GM21825 (cell line): Measurements from ENCODE around the gene RNF149.

Source experiments
- ATAC-seq: cut with Tn5 transposase; IDR thresholded peaks from one replicate; pipeline ENCODE4 v1.9.1; 2021; ENCODE audit warnings: mild to moderate bottlenecking, moderate library complexity; ENCODE audit not compliant: unreplicated experiment

The RNF149 gene

DNA sequence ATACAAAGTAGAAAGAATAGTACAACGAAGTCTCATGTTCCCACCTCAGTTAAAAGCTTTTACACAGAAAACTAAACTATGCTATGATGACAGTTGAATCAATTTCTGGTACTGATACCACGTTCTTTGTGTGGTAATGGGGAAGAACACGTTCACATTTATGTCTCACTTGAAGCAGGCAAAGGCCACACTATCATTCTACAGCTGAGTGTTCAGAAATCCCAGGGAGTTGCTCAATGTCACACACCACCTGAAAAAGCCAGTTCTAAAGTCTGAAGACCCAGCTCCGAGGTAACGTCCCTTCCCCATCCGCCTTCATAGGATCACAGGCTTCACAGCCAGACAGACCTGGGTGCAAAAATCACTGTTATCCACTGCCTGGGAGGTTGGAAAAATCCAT, 8.9 kb downstream of the RNF149 start:
- no peak for ATAC-seq

- no peak for ATAC-seq
Measured at GRCh38 chr2:101297383-101297782, 11.1 kb downstream of the RNF149 start.

DNA sequence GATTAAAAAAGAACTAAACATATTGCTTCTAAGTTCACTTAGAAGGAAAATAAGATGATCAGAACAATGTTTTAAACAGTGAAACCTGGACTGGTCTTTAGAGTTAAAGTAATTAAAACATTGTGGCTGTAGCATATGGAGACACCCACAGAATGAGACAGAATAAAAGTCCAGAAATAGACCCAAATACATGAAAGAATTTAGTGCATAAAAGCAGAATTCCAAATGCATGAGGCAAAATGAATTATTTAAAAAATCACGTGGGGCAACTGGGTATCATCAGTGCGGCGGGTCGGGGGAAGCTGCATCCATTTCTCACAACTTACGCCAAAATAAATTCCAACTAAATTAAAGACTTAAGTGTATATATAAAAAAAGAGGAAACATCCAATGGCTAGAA, 12.1 kb downstream of the RNF149 start:
- no peak for ATAC-seq

DNA sequence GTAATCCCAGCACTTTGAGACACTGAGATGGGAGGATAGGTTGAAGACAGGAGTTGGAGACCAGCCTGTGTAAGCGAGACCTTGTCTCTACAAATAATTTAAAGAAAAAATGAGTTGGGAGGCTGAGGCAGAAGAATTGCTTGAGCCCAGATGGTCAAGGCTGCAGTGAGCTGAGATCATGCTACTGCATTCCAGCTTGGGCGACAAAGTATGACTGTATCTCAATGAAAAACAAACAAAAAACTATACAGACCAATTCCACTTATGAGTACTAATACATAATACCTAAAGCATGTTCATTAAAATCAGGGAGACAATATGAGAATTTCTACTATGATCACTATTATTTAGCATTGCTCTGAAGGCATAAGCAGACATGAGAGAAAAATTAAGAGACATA, 12.6 kb downstream of the RNF149 start:
- no peak for ATAC-seq

GRCh38 chr2:101294861-101295260, 13.6 kb downstream of the RNF149 start:
- ATAC-seq, result no peak

DNA sequence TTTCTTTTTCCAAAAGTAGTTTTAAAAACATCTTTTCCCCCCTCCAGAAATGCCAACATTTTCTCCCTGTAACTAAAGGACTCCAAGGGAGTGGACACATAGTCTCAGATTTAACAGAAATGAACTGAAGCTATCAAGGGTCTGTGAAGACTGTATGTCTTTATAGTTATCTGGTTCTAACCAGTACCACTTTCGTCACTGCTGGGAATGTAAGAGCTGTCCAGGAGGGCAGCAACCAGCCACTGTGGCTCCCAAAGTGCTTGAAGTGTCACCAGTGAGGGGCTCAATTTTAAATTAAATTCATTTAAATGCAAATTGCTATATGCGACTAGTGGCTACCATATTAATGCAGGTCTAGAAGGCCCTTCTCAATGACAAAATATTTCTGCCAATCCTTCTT, 15.0 kb downstream of the RNF149 start:
- ATAC-seq, result no peak

DNA sequence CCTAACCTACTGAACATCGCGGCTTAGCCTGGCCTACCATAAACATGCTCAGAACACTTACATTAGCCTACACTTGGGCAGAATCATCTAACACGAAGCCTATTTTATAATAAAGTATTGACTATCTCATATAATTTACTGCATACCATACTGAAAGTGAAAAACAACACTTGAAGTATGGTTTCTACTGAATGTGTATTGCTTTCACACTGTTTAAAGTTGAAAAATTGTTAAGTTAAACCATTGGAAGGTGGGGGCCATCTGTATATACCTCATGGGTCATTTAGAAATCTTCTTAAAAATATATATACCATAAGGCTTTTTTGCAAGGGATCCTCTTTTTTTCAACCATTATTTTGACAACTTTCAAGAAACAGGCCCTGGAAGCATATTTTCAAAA, 16.5 kb downstream of the RNF149 start:
- no peak for ATAC-seq

GRCh38 chr2:101290711-101291110, 17.8 kb downstream of the RNF149 start:
- no peak for ATAC-seq

GRCh38 chr2:101287303-101287702, 21.2 kb downstream of the RNF149 start:
- no peak for ATAC-seq

- no peak for ATAC-seq
Measured at GRCh38 chr2:101286684-101287083, 21.8 kb downstream of the RNF149 start.

DNA sequence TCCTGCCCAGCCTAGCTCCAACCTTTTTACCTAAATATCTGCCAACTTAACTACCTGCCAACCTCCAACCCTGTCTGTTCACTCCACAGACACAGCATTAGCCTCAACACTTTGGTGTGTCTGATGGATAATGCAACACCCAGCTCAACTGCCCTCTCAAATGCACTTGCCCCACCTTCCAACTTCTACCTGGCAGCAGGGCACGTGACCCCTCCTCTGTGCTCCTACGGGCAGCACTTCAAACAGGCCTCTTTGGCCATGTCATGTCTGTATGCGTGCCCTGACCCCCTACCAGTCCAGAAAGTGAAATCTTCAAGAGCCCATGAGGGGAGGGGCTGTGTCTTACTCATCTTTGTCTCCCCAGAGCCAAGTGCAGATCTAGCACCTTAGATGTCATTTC, 25.5 kb downstream of the RNF149 start:
- ATAC-seq, result no peak

DNA sequence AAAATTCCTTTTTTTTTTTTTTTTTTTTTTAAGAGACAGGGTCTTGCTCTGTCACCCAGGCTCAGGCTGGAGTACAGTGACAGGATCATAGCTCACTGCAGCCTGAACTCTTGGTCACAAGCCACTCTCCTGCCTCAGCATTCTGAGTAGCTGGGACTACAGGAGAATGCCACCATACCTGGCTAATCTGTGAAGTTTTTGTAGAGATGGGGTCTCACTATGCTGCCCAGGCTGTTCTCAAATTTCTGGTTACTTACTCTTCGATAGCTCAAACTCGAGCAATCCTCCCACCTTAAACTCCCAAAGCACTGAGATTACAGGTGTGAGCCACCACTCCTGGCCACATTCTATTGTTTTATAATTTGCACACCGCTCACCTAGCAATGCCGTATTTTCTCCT, 27.0 kb downstream of the RNF149 start:
- no peak for ATAC-seq

GRCh38 chr2:101278925-101279324, 29.6 kb downstream of the RNF149 start:
- no peak for ATAC-seq

DNA sequence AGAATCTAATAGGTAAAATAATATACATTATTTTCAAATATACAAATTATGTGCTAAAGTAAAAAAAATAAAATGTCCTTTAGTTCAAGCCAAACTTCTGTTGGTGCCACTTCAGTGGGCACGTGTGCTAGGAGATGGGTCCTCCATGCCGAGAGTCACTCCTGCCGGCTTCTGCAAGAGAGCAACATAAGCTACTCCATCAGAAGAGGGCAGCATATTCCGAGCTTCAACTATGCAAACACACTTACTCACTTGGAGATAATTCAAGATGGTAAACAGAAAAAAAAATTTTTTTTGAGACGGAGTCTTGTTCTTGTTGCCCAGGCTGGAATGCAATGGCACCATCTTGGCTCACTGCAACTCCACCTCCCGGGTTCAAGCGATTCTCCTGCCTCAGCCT, 31.4 kb downstream of the RNF149 start:
- ATAC-seq, result no peak

GRCh38 chr2:101274142-101274541, 34.4 kb downstream of the RNF149 start:
- no peak for ATAC-seq

GRCh38 chr2:101273056-101273455, 35.4 kb downstream of the RNF149 start:
- no peak for ATAC-seq

GRCh38 chr2:101272045-101272784, 36.3 kb downstream of the RNF149 start:
- peak; percentile 73 for ATAC-seq

- no peak for ATAC-seq
Measured at GRCh38 chr2:101270700-101271259, 37.7 kb downstream of the RNF149 start.

DNA sequence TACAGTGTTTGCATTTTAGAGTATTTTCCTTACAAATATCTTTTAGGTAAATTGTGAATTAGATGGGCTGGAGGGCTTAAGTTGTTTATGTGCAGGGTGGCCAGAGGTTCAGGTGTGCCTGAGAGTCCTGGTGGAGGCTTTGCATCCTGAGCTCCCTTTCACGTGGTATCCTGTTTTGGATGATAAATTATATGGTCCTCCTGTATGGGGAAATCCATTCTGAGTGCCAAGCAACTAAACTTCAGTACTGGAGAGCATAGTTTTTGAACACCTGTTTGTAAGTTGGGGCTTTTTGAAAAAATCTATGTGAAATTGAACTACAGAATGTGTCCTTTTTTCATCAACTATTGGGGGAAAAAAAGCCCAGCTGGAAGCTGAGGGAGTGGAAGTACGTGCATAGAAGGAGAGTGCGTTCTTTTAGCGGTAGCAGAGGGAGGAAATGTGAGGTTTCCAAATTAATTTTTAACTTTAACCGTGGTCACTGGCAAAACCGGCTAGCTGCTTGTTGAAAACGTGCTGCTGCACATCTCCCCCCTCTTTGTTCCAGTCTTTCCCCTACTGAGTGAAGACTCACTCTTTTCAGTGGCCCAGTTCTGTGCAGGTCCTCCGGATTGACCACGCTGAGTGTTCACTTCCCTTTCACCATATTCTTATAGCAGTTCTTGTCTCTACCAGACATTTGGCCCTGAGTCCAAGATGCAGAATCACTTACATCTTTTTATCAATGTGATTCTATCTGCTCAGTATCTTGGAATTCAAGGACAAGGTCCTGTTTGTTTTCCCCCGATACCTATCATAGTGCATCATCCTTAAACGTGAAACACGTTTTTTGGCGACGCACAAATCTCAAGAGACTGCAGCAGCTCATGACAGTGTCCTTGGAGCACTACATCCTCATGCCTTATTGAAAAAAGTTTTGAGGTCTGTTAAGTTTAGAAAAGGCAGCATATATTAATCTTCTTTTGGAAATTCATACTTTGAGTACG, 40.5 kb downstream of the RNF149 start:
- ATAC-seq, result peak; percentile 72

GRCh38 chr2:101265893-101266499, 42.5 kb downstream of the RNF149 start:
- no peak for ATAC-seq

DNA sequence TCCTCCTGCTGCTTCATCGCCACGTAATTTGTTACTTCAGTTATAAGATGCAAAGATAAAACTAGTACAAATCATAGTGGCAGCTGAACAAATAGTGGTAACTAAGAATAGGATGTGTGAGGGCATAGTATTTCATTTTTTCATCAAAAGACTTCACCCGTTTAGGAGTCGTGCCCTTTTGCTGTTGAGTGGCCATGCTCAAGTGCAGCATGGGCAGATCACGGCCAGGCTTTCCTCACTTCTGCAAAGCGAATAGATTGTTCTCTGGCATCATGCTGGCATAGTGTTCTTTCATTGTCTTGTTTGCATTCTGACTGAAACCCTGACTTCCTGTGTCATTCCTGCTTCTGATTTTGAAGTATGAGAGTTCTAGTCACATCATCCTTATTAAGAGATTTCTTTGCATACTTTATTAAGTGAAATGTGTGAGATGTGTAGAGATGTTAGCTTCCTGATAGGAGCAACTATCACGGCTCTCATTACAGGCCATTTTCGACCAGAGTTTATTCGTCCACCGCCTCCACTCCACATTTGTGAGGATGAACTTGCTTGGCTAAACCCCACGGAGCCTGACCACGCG, 44.1 kb downstream of the RNF149 start:
- no peak for ATAC-seq
